Activated CD8-positive, alpha-beta T cell treated with anti-CD3 and anti-CD28 coated beads, Interleukin-2, amount 10 ng/mL, durations not matched to agents 7 days and 5 days (primary cell): ENCODE results near the gene C1S. TPM values are rescaled to one million over a fixed set of nuclear protein-coding genes. Genes with fewer than 3 reads are reported as not detected.

Source experiments
- ATAC-seq: fragments of 150-1000 bp; cut with Tn5 transposase; one replicate; pipeline ENCODE4 v1.10.0; 2021; ENCODE audit warnings: moderate library complexity
- CTCF ChIA-PET: fragments of 350-600 bp; sonication (Branson Sonifier 250); formaldehyde crosslinking; loops from one replicate; lab custom pipeline; 2021; ENCODE audit warnings: antibody characterized with exemption; lab: Charles Lee
- POLR2A ChIA-PET: fragments of 350-600 bp; sonication (Branson Sonifier 250); formaldehyde crosslinking; loops from one replicate; lab custom pipeline; 2021; ENCODE audit warnings: antibody characterized with exemption; lab: Charles Lee
- DNase-seq: peaks from one replicate; pipeline ENCODE4 v3.0.0-alpha.2; 2020
- H3K27ac Mint-ChIP-seq: one replicate; pipeline ENCODE4 v1.8.0; 2021; ENCODE audit warnings: mild to moderate bottlenecking, mixed read lengths
- H3K27me3 Mint-ChIP-seq: one replicate; pipeline ENCODE4 v1.8.0; 2021; ENCODE audit warnings: low read depth, mixed read lengths
- H3K36me3 Mint-ChIP-seq: one replicate; pipeline ENCODE4 v1.8.0; 2021; ENCODE audit warnings: low read depth, mixed read lengths
- H3K4me1 Mint-ChIP-seq: one replicate; pipeline ENCODE4 v1.8.0; 2021; ENCODE audit warnings: low read depth, mixed read lengths
- H3K4me3 Mint-ChIP-seq: one replicate; pipeline ENCODE4 v1.8.0; 2021; ENCODE audit warnings: mild to moderate bottlenecking, mixed read lengths
- H3K9me3 Mint-ChIP-seq: one replicate; pipeline ENCODE4 v1.8.0; 2022; ENCODE audit warnings: mixed read lengths; ENCODE audit not compliant: insufficient read depth
- total RNA-seq, 2 experiments: library from RNA; stranded (reverse); gene quantifications; one replicate each; pipeline ENCODE4 v1.2.3, GENCODE V29; 2021

The C1S gene
- total RNA-seq, 2 experiments from 2014 or later = 0.50 to 0.90 TPM

- POLR2A ChIA-PET = no interaction called here
- Mint-ChIP-seq H3K36me3 (peaks cover 2% of the 10 kb centered on the region), H3K27me3 (peaks cover 19% of the 10 kb centered on the region), H3K27ac (no peak overlapping the region), H3K4me1 (peaks cover 6% of the 10 kb centered on the region), H3K4me3 (no peak overlapping the region), H3K9me3 (no peaks in the 10 kb centered on the region)
- DNase-seq (no peak), ATAC-seq (no peak)
- CTCF ChIA-PET = no interaction called here
These were observed 17.6 kb downstream of the C1S start for GRCh38 chr12:7078163-7078562.

GRCh38 chr12:7079826-7080125, 19.3 kb downstream of the C1S start:
- Mint-ChIP-seq H3K4me3 (no peak overlapping the region), H3K36me3 (peaks cover 4% of the 10 kb centered on the region), H3K4me1 (peaks cover 6% of the 10 kb centered on the region), H3K9me3 (no peaks in the 10 kb centered on the region), H3K27me3 (peaks cover 14% of the 10 kb centered on the region), H3K27ac (no peak overlapping the region)
- POLR2A ChIA-PET = no interaction called here
- no peak for ATAC-seq
- CTCF ChIA-PET = interaction anchor here (0.8 kb wide), 1 partner anchor 25 kb away, joined by 3 read pairs; no protein-coding TSS in a partner anchor
- no peak for DNase-seq

GRCh38 chr12:7081037-7081436, 20.5 kb downstream of the C1S start:
- DNase-seq (no peak), ATAC-seq (no peak)
- POLR2A ChIA-PET = no interaction called here
- H3K9me3 Mint-ChIP-seq = no peaks in the 10 kb centered on the region
- H3K27ac Mint-ChIP-seq = no peak overlapping the region
- no peak overlapping the region for H3K4me3 Mint-ChIP-seq
- CTCF ChIA-PET = no interaction called here
- H3K27me3 Mint-ChIP-seq = peaks cover 8% of the 10 kb centered on the region
- peaks cover 4% of the 10 kb centered on the region for H3K36me3 Mint-ChIP-seq
- no peaks in the 10 kb centered on the region for H3K4me1 Mint-ChIP-seq

- POLR2A ChIA-PET = no interaction called here
- Mint-ChIP-seq H3K27ac (no peak overlapping the region), H3K4me3 (no peak overlapping the region), H3K9me3 (no peaks in the 10 kb centered on the region), H3K36me3 (peaks cover 4% of the 10 kb centered on the region), H3K4me1 (no peaks in the 10 kb centered on the region), H3K27me3 (peaks cover 4% of the 10 kb centered on the region)
- ATAC-seq = no peak
- CTCF ChIA-PET = no interaction called here
- DNase-seq = no peak
These were observed 22.6 kb downstream of the C1S start for GRCh38 chr12:7083125-7083524.

GRCh38 chr12:7089196-7089871, 28.8 kb downstream of the C1S start:
- Mint-ChIP-seq H3K4me3 (no peak overlapping the region), H3K9me3 (no peaks in the 10 kb centered on the region), H3K27ac (no peak overlapping the region), H3K4me1 (peaks cover 10% of the 10 kb centered on the region), H3K27me3 (peaks cover 5% of the 10 kb centered on the region), H3K36me3 (no peaks in the 10 kb centered on the region)
- no peak for DNase-seq
- ATAC-seq = no peak
- ChIA-PET CTCF (interaction anchor here (2.0 kb wide), 1 partner anchor 24 kb away, joined by 6 read pairs; no protein-coding TSS in a partner anchor), POLR2A (interaction anchor here (4.0 kb wide), 1 partner anchor 145 kb away, joined by 17 read pairs; the partner anchor contains the start of genes C12orf57 and RNU7-1)

GRCh38 chr12:7090222-7090998, 29.9 kb downstream of the C1S start:
- DNase-seq (no peak), ATAC-seq (no peak)
- peaks cover 5% of the 10 kb centered on the region for H3K27me3 Mint-ChIP-seq
- no peaks in the 10 kb centered on the region for H3K36me3 Mint-ChIP-seq
- H3K4me3 Mint-ChIP-seq = no peak overlapping the region
- no peak overlapping the region for H3K27ac Mint-ChIP-seq
- ChIA-PET CTCF (interaction anchor here (1.0 to 2.7 kb wide), 4 partner anchors 23 to 221 kb away, joined by 3 to 10 read pairs (median 7); partner anchors contain the start of genes C12orf57 and RNU7-1), POLR2A (interaction anchor here (1.4 to 4.0 kb wide), 3 partner anchors 18 to 146 kb away, joined by 3 to 17 read pairs (median 5); partner anchors contain the start of genes C12orf57, C1RL and RNU7-1)
- peaks cover 10% of the 10 kb centered on the region for H3K4me1 Mint-ChIP-seq
- H3K9me3 Mint-ChIP-seq = no peaks in the 10 kb centered on the region

GRCh38 chr12:7091171-7091570, 30.7 kb downstream of the C1S start:
- POLR2A ChIA-PET = interaction anchor here (1.4 kb wide), 2 partner anchors 17 to 147 kb away, joined by 3 to 5 read pairs; partner anchors contain the start of genes C12orf57, C1RL and RNU7-1
- CTCF ChIA-PET = interaction anchor here (0.7 to 2.7 kb wide), 6 partner anchors 19 to 222 kb away, joined by 3 to 10 read pairs (median 5); partner anchors contain the start of genes C12orf57 and RNU7-1
- ATAC-seq (no peak), DNase-seq (no peak)
- H3K4me1 Mint-ChIP-seq = peaks cover 12% of the 10 kb centered on the region
- H3K36me3 Mint-ChIP-seq = no peaks in the 10 kb centered on the region
- no peaks in the 10 kb centered on the region for H3K9me3 Mint-ChIP-seq
- H3K27me3 Mint-ChIP-seq = peaks cover 5% of the 10 kb centered on the region
- no peak overlapping the region for H3K27ac Mint-ChIP-seq
- no peak overlapping the region for H3K4me3 Mint-ChIP-seq

GRCh38 chr12:7091660-7092228, 31.2 kb downstream of the C1S start:
- CTCF ChIA-PET = interaction anchor here (0.7 to 2.7 kb wide), 8 partner anchors 18 to 167 kb away, joined by 3 to 10 read pairs (median 5); partner anchors contain the start of genes C12orf57 and RNU7-1
- no peak for ATAC-seq
- H3K27ac Mint-ChIP-seq = peak overlapping the region; percentile 80

GRCh38 chr12:7092229-7092985, 31.9 kb downstream of the C1S start, which contains the start of gene C1R:
C1R (minus strand) TSS chr12:7092445; CDS start chr12:7092388, 57 bp downstream.
- CTCF ChIA-PET = interaction anchor here (0.7 to 2.7 kb wide), 13 partner anchors 12 to 168 kb away, joined by 3 to 8 read pairs (median 4); partner anchors contain the start of genes C12orf57, LPCAT3 and RNU7-1
- Mint-ChIP-seq H3K4me1 (peaks cover 12% of the 10 kb centered on the region), H3K36me3 (no peaks in the 10 kb centered on the region), H3K9me3 (no peaks in the 10 kb centered on the region), H3K27me3 (peaks cover 5% of the 10 kb centered on the region), H3K4me3 (peak within 1 kb of the TSS; percentile 80), H3K27ac (peak within 1 kb of the TSS; percentile 80)
- DNase-seq = peak; percentile 81
- peak; percentile 71 for ATAC-seq
- POLR2A ChIA-PET = interaction anchor here (2.2 kb wide), 1 partner anchor 148 kb away, joined by 12 read pairs; the partner anchor contains the start of genes C12orf57 and RNU7-1

More at GRCh38 chr12:7091660-7092228, 31.2 kb downstream of the C1S start:
- Mint-ChIP-seq H3K27me3 (peaks cover 5% of the 10 kb centered on the region), H3K4me3 (peak overlapping the region; percentile 80), H3K9me3 (no peaks in the 10 kb centered on the region), H3K4me1 (peaks cover 12% of the 10 kb centered on the region), H3K36me3 (no peaks in the 10 kb centered on the region)
- no peak for DNase-seq
- POLR2A ChIA-PET = interaction anchor here (1.4 kb wide), 2 partner anchors 17 to 148 kb away, joined by 3 to 5 read pairs; partner anchors contain the start of genes C12orf57, C1RL and RNU7-1

- POLR2A ChIA-PET = interaction anchor here (2.2 kb wide), 1 partner anchor 149 kb away, joined by 12 read pairs; the partner anchor contains the start of genes C12orf57 and RNU7-1
- DNase-seq = no peak
- Mint-ChIP-seq H3K27me3 (peaks cover 5% of the 10 kb centered on the region), H3K9me3 (no peaks in the 10 kb centered on the region), H3K4me1 (peaks cover 12% of the 10 kb centered on the region), H3K4me3 (peak overlapping the region; percentile 80), H3K27ac (peak overlapping the region; percentile 43), H3K36me3 (peaks cover 2% of the 10 kb centered on the region)
- CTCF ChIA-PET = interaction anchor here (0.7 to 2.7 kb wide), 12 partner anchors 12 to 169 kb away, joined by 3 to 8 read pairs (median 4); partner anchors contain the start of genes C12orf57, LPCAT3 and RNU7-1
- ATAC-seq = no peak
These were observed 32.5 kb downstream of the C1S start for GRCh38 chr12:7092986-7093460.
